OCI-LY7 (cell line): Measurements from ENCODE around the gene SCRN3. TPM values are rescaled to one million over a fixed set of nuclear protein-coding genes. Genes with fewer than 3 reads are reported as not detected.
"Not testable (repeated sequence)": the region's sequence is repeated elsewhere in the genome, so short reads cannot be mapped to it uniquely, and the experiment has no call there.

Experiments
- BruUV-seq: library from RNA; stranded (reverse); fragments of 400-500 nt; replicated peaks from 2 replicates; lab custom pipeline; 2021; lab: Mats Ljungman, UMichigan
- CTCF ChIA-PET: fragments of 300-600 bp; sonication (Branson Sonifier 250); formaldehyde crosslinking; loops from one replicate; lab custom pipeline; 2022; ENCODE audit warnings: antibody characterized with exemption; ENCODE audit not compliant: unreplicated experiment; lab: Charles Lee
- POLR2A ChIA-PET: fragments of 300-600 bp; sonication (Branson Sonifier 250); formaldehyde crosslinking; loops from one replicate; lab custom pipeline; 2022; ENCODE audit warnings: antibody characterized with exemption; lab: Charles Lee
- DNase-seq: peaks from one replicate; pipeline ENCODE4 v3.0.0-alpha.2; 2015; ENCODE audit warnings: low spot score
- H2AFZ ChIP-seq: fragments of 200-600 bp; sonication (generic), shearing (Covaris generic); 2 replicates; pipeline ENCODE4 v1.6.1; 2014; ENCODE audit warnings: mild to moderate bottlenecking, antibody characterized with exemption, low read length, moderate library complexity
- H3K27ac ChIP-seq: fragments of 200-600 bp; sonication (generic); 2 replicates; pipeline ENCODE4 v1.5.1; 2014; ENCODE audit warnings: mixed run types, low read depth, mild to moderate bottlenecking, moderate library complexity, low read length, inconsistent platforms; ENCODE audit not compliant: poor library complexity, severe bottlenecking
- H3K36me3 ChIP-seq: fragments of 200-600 bp; sonication (generic); 2 replicates; pipeline ENCODE4 v1.6.1; 2014; ENCODE audit warnings: mild to moderate bottlenecking, antibody characterized with exemption, low read length, moderate library complexity, mixed read lengths; ENCODE audit not compliant: insufficient read depth
- H3K4me1 ChIP-seq: fragments of 200-600 bp; sonication (generic); 2 replicates; pipeline ENCODE4 v1.5.1; 2014; ENCODE audit warnings: mild to moderate bottlenecking, low read length; ENCODE audit not compliant: insufficient read depth, poor library complexity, severe bottlenecking
- H3K4me2 ChIP-seq: fragments of 200-600 bp; sonication (generic); 2 replicates; pipeline ENCODE4 v1.6.1; 2014; ENCODE audit warnings: mild to moderate bottlenecking, low read length
- H3K4me3 ChIP-seq: fragments of 200-600 bp; sonication (generic); 2 replicates; pipeline ENCODE4 v1.5.1; 2014; ENCODE audit warnings: mild to moderate bottlenecking, low read depth, low read length; ENCODE audit not compliant: poor library complexity, severe bottlenecking
- H3K79me2 ChIP-seq: fragments of 200-600 bp; sonication (generic); 2 replicates; pipeline ENCODE4 v1.6.1; 2016; ENCODE audit warnings: low read depth, mild to moderate bottlenecking, low read length, moderate library complexity, mixed read lengths; ENCODE audit not compliant: insufficient read depth
- H3K9me2 ChIP-seq: fragments of 200-600 bp; sonication (generic); 2 replicates; pipeline ENCODE4 v1.6.1; 2016; ENCODE audit warnings: mild to moderate bottlenecking, low read length, mixed read lengths; ENCODE audit not compliant: insufficient read depth
- H3K9me3 ChIP-seq: fragments of 200-600 bp; sonication (generic); 2 replicates; pipeline ENCODE4 v1.6.1; 2014; ENCODE audit warnings: mild to moderate bottlenecking, mixed run types, low read length, mixed read lengths
- H4K20me1 ChIP-seq: fragments of 200-600 bp; sonication (generic); 2 replicates; pipeline ENCODE4 v1.6.1; 2014; ENCODE audit warnings: mild to moderate bottlenecking, antibody characterized with exemption, low read length, moderate library complexity, mixed read lengths; ENCODE audit not compliant: insufficient read depth
- EZH2phosphoT487 ChIP-seq: fragments of 200-600 bp; sonication (generic); IDR thresholded peaks from 2 replicates; pipeline ENCODE4 v1.6.1; 2018; ENCODE audit warnings: low read depth, borderline replicate concordance, mild to moderate bottlenecking, mixed run types, antibody characterized with exemption, low read length, moderate library complexity, mixed read lengths
- intact Hi-C: fragments of 100-400 bp; cut with micrococcal nuclease; formaldehyde crosslinking; loops from one replicate; pipeline ENCODE4 v1.10.0; 2022; ENCODE audit not compliant: unreplicated experiment
- total RNA-seq, 2 experiments: library from RNA; depleted of rRNA in 1 of 2; stranded (reverse); fragments of >200 nt in 1 of 2; shearing (Covaris generic) in 1 of 2; gene quantifications; 2 replicates each; pipeline ENCODE4 v1.2.3, GENCODE V29; 2014 to 2022
- TF ChIP-seq, protein P1 (sequence below): fragments of 200-600 bp; sonication (generic); conservative IDR thresholded peaks from 2 replicates; pipeline ENCODE4 v1.5.1; 2014; ENCODE audit warnings: mild to moderate bottlenecking, antibody characterized with exemption, low read length, moderate library complexity, mixed read lengths

Gene SCRN3
- total RNA-seq, 2 experiments from 2014 or later = 6.1 to 10.6 TPM

DNA sequence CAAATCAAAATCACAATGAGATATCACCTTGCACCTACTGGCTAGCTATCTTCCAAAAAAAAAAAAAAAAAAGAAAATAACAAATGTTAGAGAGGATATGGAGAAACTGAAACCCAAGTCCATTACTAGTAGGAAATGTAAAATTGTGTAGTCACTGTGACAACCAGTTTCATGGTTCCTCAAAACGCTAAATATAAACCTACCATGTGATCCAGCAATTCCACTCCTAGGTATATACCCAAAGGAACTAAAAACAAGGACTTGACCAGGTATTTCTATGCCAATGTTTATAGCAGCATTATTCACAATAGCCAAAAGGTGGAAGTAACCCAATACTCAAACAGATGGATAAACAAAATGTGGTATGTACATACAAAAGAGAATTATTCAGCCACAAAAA is 11.7 kb upstream of the SCRN3 start:
- no peak for DNase-seq
- intact Hi-C loops = no loop called here
- Histone ChIP-seq H3K4me3 (no peak overlapping the region), H3K4me2 (no peak overlapping the region), H3K79me2 (no peaks in the 10 kb centered on the region), H3K9me3 (no peaks in the 10 kb centered on the region), H3K27ac (no peak overlapping the region), H2AFZ (no peak overlapping the region), H3K4me1 (no peaks in the 10 kb centered on the region), H3K36me3 (peaks cover 34% of the 10 kb centered on the region), H3K9me2 (no peaks in the 10 kb centered on the region), H4K20me1 (no peaks in the 10 kb centered on the region)
- BruUV-seq = no TSS peak
- TF ChIP-seq EZH2phosphoT487 = no peak
- TF ChIP-seq, protein P1, sequence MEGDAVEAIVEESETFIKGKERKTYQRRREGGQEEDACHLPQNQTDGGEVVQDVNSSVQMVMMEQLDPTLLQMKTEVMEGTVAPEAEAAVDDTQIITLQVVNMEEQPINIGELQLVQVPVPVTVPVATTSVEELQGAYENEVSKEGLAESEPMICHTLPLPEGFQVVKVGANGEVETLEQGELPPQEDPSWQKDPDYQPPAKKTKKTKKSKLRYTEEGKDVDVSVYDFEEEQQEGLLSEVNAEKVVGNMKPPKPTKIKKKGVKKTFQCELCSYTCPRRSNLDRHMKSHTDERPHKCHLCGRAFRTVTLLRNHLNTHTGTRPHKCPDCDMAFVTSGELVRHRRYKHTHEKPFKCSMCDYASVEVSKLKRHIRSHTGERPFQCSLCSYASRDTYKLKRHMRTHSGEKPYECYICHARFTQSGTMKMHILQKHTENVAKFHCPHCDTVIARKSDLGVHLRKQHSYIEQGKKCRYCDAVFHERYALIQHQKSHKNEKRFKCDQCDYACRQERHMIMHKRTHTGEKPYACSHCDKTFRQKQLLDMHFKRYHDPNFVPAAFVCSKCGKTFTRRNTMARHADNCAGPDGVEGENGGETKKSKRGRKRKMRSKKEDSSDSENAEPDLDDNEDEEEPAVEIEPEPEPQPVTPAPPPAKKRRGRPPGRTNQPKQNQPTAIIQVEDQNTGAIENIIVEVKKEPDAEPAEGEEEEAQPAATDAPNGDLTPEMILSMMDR = no peak
- ChIA-PET POLR2A (interaction anchor here (0.6 to 1.6 kb wide), 3 partner anchors 10 to 1623 kb away, joined by 5 to 8 read pairs (median 6); no protein-coding TSS in a partner anchor), CTCF (no interaction called here)

DNA sequence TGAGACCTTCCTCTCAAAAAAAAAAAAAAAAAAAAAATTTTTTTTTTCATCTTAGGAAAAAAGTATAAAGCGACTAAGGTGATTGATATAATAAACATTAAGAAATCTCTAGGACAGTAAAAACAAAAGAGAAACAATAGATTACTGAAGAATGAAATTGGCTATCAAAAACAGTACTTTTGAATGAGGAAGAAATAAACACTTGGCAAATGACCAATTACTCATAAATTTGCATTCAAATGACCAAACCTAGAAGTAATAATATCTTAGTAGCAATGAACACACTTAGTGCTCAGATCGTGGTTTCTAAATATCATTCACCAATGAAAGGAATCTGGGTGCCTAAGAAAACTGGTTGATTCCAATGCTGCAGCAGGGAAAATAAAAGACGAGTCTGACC is 10.3 kb upstream of the SCRN3 start:
- Histone ChIP-seq H3K9me3 (no peaks in the 10 kb centered on the region), H3K27ac (no peak overlapping the region), H3K36me3 (peaks cover 23% of the 10 kb centered on the region), H3K4me2 (no peak overlapping the region), H3K79me2 (no peaks in the 10 kb centered on the region), H3K4me1 (no peaks in the 10 kb centered on the region), H3K9me2 (no peaks in the 10 kb centered on the region), H4K20me1 (no peaks in the 10 kb centered on the region), H3K4me3 (no peak overlapping the region), H2AFZ (no peak overlapping the region)
- DNase-seq = no peak
- no peak for TF ChIP-seq EZH2phosphoT487
- TF ChIP-seq, protein P1 = no peak
- ChIA-PET POLR2A (no interaction called here), CTCF (no interaction called here)
- intact Hi-C loops = no loop called here
- BruUV-seq = no TSS peak

DNA sequence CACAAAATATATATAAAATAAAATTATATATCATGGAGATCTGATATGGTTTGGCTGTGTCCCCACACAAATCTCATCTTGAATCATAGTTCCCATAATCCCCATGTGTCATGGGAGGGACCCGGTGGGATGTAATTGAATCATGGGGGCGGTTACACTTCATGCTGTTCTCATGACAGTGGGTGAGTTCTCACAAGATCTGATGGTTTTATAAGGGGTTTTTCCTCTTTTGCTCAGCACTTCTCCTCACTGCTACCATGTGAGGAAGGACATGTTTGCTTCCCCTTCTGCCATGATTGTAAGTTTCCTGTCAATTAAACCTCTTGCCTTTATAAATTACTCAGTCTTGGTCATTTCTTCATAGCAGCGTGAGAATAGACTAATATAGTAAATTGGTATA is 6.8 kb upstream of the SCRN3 start:
- DNase-seq, H3K4me3 ChIP-seq, H3K9me3 ChIP-seq, H3K4me1 ChIP-seq, POLR2A ChIA-PET, H4K20me1 ChIP-seq, H2AFZ ChIP-seq, H3K4me2 ChIP-seq, H3K79me2 ChIP-seq, intact Hi-C loops, H3K9me2 ChIP-seq, BruUV-seq, H3K27ac ChIP-seq, CTCF ChIA-PET: not testable (repeated sequence)
- peaks cover 29% of the 10 kb centered on the region for H3K36me3 ChIP-seq
